HG03060 (cell line): ENCODE data around the gene MYADML2.
"Not testable (repeated sequence)": the region's sequence is repeated elsewhere in the genome, so short reads cannot be mapped to it uniquely, and the experiment has no call there.

ENCODE experiments used
- ATAC-seq: cut with Tn5 transposase; IDR thresholded peaks from one replicate; pipeline ENCODE4 v1.9.1; 2021; ENCODE audit warnings: low read depth, moderate number of reproducible peaks; ENCODE audit not compliant: unreplicated experiment

Gene MYADML2

GRCh38 chr17:81960130-81960958, 13.3 kb upstream of the MYADML2 start:
- no peak for ATAC-seq

- no peak for ATAC-seq
Observed at GRCh38 chr17:81959362-81960129, 12.5 kb upstream of the MYADML2 start.

GRCh38 chr17:81958633-81959342, 11.8 kb upstream of the MYADML2 start:
- no peak for ATAC-seq

GRCh38 chr17:81957691-81958432, 10.8 kb upstream of the MYADML2 start:
- ATAC-seq, result no peak

- ATAC-seq, result no peak
Observed at GRCh38 chr17:81956607-81957589, 9.9 kb upstream of the MYADML2 start.

- no peak for ATAC-seq
Observed at GRCh38 chr17:81955756-81956544, 8.9 kb upstream of the MYADML2 start.

GRCh38 chr17:81955058-81955681, 8.1 kb upstream of the MYADML2 start:
- ATAC-seq, result no peak

GRCh38 chr17:81954131-81955057, 7.4 kb upstream of the MYADML2 start:
- ATAC-seq, result no peak

GRCh38 chr17:81953443-81953842, 6.4 kb upstream of the MYADML2 start:
- not testable (repeated sequence) for ATAC-seq

- ATAC-seq, result no peak
Observed at GRCh38 chr17:81952792-81953228, 5.8 kb upstream of the MYADML2 start.

- ATAC-seq, result no peak
Observed at GRCh38 chr17:81951785-81952684, 5.0 kb upstream of the MYADML2 start.

- no peak for ATAC-seq
Observed at GRCh38 chr17:81950501-81950900, 3.5 kb upstream of the MYADML2 start.

- ATAC-seq, result no peak
Observed at GRCh38 chr17:81948635-81949378, 1.8 kb upstream of the MYADML2 start.

- ATAC-seq, result no peak
Observed at GRCh38 chr17:81944858-81945257, 2.2 kb downstream of the MYADML2 start.

GRCh38 chr17:81942167-81942553, 4.9 kb downstream of the MYADML2 start:
- no peak for ATAC-seq
